Adrenal gland (tissue), 12 donors: Measurements from ENCODE around the gene FUT8. TPM values are rescaled to one million over a fixed set of nuclear protein-coding genes. Genes with fewer than 3 reads are reported as not detected.

Experiments used
- DNase-seq, 7 donors: peaks; one replicate each; pipeline ENCODE4 v3.0.0-alpha.2; 2019 to 2020
- H3K27ac ChIP-seq, 5 donors: fragments of 200-600 bp; sonication (generic) in 4 of 5; 1 replicate in 3 of 5; 2 replicates in 2 of 5; pipeline versions ENCODE4 v1.5.1 to v1.8.0; 2016 to 2020; ENCODE audit warnings: mild to moderate bottlenecking in 1 of 5
- H3K27me3 ChIP-seq: fragments of 200-600 bp; 2 replicates; pipeline ENCODE4 v1.8.0; 2021
- H3K36me3 ChIP-seq, 2 donors: fragments of 200-600 bp; replicated peaks in 1 of 2; 1 replicate in 1 of 2; 2 replicates in 1 of 2; pipeline versions ENCODE4 v1.5.1 to v1.8.0; 2018 to 2022
- H3K4me1 ChIP-seq, 2 donors: fragments of 200-600 bp; replicated peaks in 1 of 2; 1 replicate in 1 of 2; 2 replicates in 1 of 2; pipeline versions ENCODE4 v1.5.1 to v1.8.0; 2018 to 2021
- H3K4me3 ChIP-seq, 4 donors: fragments of 200-600 bp; sonication (generic) in 3 of 4; one replicate each; pipeline ENCODE4 v1.5.1; 2016 to 2018
- H3K9me3 ChIP-seq, 3 donors: fragments of 200-600 bp; sonication (generic) in 1 of 3; replicated peaks in 1 of 3; 1 replicate in 2 of 3; 2 replicates in 1 of 3; pipeline versions ENCODE4 v1.5.1 to v1.8.0; 2016 to 2021
- POLR2A ChIP-seq, 2 donors: fragments of 450-650 bp; IDR thresholded peaks; one replicate each; pipeline ENCODE4 v1.6.1; 2017; ENCODE audit warnings: antibody characterized with exemption in 2 of 2, mild to moderate bottlenecking in 2 of 2, moderate library complexity in 1 of 2
- WGBS, 4 donors: extraction: QIAGEN DNeasy Blood & Tissue Kit in 2 of 4; methylation state at CpG; one replicate each; pipeline versions ENCODE4 v1.1.5 to v1.1.7; 2013 to 2017; 5-methylcytosine and 5-hydroxymethylcytosine counted together
- intact Hi-C, 2 donors: fragments of 100-400 bp; cut with DNase I; formaldehyde crosslinking; loops; one replicate each; pipeline versions ENCODE4 v1.14.1 to v1.15.0; 2022 to 2023
- polyA plus RNA-seq, 3 donors: library from polyadenylated mRNA; stranded (reverse); fragments of 200-250 nt in 2 of 3; fragments of 350-450 nt in 1 of 3; fragmentation: Illumina TruSeq in 1 of 3; extraction: RNeasy Lipid Tissue Mini Kit (QIAGEN cat#74804) in 1 of 3; gene quantifications; one replicate each; pipeline ENCODE4 v1.2.3, GENCODE V29; 2013 to 2014
- total RNA-seq, 9 donors: library from RNA; depleted of rRNA in 4 of 9; stranded (reverse); fragments of >200 nt in 4 of 9; fragments of 120-200 nt in 1 of 9; fragmentation: NEBNext Ultra II Directional in 1 of 9; extraction: Animal tissue kit (Norgen Biotek cat#: 25700) in 1 of 9; gene quantifications; one replicate each; pipeline versions ENCODE4 v1.1.0 to v1.2.4, GENCODE V29; 2013 to 2023
- TF ChIP-seq, protein P1 (sequence below), 6 experiments: fragments of 450-650 bp in 4 of 6; fragments of 200-600 bp in 2 of 6; sonication (generic) in 1 of 6; IDR thresholded peaks; 1 replicate in 5 of 6; 2 replicates in 1 of 6; pipeline versions ENCODE4 v1.5.1 to v1.8.0; 2016 to 2021; ENCODE audit warnings: antibody characterized with exemption in 6 of 6, mild to moderate bottlenecking in 2 of 6, moderate library complexity in 1 of 6
- donor health status: healthy with polysubstance abuse.
- donor health status: Bipolar disorder and iron deficiency.
- donor health status: DM: yes; HTN: yes; CAD: no.
- donor health status: DM: no; HTN: no; CAD: no.
- donor health status: DM: no; HTN: no; CAD: no.
- donor health status: DM: yes; HTN: yes; CAD: no.

Gene FUT8
- total and polyA plus RNA-seq, 12 donors, result 7.8 to 32.1 (median 21.1) TPM

DNA sequence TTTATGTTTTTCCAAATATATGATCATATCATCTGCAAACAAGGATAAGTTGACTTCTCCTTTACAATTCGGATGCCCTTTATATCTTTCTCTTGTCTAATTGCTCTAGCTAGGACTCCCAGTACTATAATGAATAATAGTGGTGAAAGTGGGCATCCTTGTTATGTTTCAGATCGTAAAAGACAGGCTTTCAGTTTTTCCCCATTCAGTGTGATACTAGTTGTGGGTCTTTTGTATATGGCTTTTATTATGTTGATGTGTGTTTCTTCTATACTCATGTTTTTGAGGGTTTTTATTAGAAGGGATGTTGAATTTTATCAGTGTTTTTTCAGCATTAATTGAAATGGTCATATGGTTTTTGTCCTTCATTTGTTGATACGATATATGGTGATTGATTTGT is 97.3 kb downstream of the FUT8 start:
- intact Hi-C loops, result no loop called here
- Histone ChIP-seq H3K4me1 (peaks cover 0 to 5% of the 10 kb centered on the region in 2 donors), H3K27me3 (no peaks in the 10 kb centered on the region), H3K36me3 (no peaks in the 10 kb centered on the region), H3K9me3 (no peaks in the 10 kb centered on the region), H3K4me3 (no peak overlapping the region), H3K27ac (no peak overlapping the region)
- TF ChIP-seq, protein P1, sequence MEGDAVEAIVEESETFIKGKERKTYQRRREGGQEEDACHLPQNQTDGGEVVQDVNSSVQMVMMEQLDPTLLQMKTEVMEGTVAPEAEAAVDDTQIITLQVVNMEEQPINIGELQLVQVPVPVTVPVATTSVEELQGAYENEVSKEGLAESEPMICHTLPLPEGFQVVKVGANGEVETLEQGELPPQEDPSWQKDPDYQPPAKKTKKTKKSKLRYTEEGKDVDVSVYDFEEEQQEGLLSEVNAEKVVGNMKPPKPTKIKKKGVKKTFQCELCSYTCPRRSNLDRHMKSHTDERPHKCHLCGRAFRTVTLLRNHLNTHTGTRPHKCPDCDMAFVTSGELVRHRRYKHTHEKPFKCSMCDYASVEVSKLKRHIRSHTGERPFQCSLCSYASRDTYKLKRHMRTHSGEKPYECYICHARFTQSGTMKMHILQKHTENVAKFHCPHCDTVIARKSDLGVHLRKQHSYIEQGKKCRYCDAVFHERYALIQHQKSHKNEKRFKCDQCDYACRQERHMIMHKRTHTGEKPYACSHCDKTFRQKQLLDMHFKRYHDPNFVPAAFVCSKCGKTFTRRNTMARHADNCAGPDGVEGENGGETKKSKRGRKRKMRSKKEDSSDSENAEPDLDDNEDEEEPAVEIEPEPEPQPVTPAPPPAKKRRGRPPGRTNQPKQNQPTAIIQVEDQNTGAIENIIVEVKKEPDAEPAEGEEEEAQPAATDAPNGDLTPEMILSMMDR (IDR thresholded peaks at IDR 0.05), result no peak
- no peak for TF ChIP-seq POLR2A (IDR thresholded peaks at IDR 0.05)
- 94 to 97% (median 94%) methylated on average over 3 of the region's 3 CpGs for WGBS, 4 donors
- DNase-seq, result no peak

DNA sequence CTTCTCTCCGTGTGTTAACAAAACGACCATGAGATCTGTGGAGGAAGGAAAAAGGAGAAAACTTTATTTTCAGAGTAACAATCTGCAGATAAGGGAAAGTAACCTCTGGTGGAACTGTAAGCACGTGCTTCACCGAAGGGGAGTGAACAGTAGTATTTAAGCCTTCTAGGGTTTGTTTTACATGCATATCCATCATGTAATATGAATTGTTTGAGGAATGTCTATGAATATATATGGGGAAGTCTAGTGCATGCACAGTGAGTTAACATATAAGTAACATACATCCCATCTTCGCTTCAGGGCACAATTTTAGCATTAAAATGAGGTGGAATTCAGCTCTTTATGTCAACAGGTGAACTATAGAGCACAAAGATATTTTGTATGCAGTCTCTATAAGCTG is 101.1 kb downstream of the FUT8 start:
- WGBS, 4 donors, result 92 to 97% (median 95%) methylated on average over 5 of the region's 5 CpGs
- peaks cover 0 to 4% of the 10 kb centered on the region in 2 donors for H3K4me1 ChIP-seq
- TF ChIP-seq POLR2A (IDR thresholded peaks at IDR 0.05), result no peak
- TF ChIP-seq, protein P1 (IDR thresholded peaks at IDR 0.05), result no peak

DNA sequence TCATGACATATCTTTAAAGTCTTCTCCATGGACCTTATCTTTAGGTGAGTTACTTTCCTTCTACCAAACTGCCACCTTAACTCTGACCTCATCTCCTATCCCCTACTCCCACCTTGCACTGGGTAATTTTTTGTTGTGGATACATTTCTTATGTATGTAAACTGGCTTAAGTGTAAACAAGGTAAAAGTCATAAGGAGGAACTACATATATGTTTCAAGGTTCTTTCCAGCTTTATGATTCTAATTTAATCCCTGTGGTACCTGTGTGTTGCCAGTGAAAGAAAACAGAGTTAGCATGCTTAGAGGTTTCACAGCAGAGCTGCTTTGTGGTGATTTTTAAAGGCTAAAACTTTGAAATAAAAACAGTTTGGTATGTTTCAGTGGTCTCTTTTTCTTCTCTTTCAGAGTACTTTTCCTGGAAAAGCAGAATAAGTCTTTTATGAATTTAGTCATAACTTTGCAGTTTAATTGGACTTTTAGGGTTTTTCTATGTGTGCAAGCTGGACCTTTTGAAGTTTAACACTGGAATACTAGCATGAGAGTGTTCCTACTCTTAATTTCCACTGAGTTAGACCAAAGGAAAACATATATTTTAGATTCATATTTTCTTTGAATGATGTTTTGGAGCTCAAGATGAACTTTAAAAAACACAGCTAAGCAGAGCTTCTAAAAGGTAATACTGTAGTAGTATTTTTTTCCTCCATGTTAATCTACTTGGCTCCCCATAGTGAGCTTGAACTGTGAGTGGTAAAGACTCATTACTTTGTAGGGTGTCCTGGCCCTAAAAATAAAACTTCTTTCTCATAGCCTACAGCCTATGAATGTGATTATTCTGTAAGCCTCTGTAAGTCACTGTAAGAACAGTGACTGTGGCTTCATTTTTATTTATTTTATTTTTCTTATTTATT is 105.4 kb downstream of the FUT8 start:
- TF ChIP-seq, protein P1 (IDR thresholded peaks at IDR 0.05), result no peak
- TF ChIP-seq POLR2A (IDR thresholded peaks at IDR 0.05), result no peak
- Histone ChIP-seq H3K27me3 (no peaks in the 10 kb centered on the region), H3K4me1 (peaks cover 0 to 4% of the 10 kb centered on the region in 2 donors), H3K27ac (no peak overlapping the region), H3K9me3 (no peaks in the 10 kb centered on the region), H3K36me3 (no peaks in the 10 kb centered on the region), H3K4me3 (no peak overlapping the region)
- DNase-seq, result no peak
- intact Hi-C loops, result no loop called here

More for the DNA sequence above, 101.1 kb downstream of the FUT8 start:
- H3K27me3 ChIP-seq, result no peaks in the 10 kb centered on the region
- H3K27ac ChIP-seq, result no peak overlapping the region
- no peaks in the 10 kb centered on the region for H3K9me3 ChIP-seq
- no peak for DNase-seq
- H3K36me3 ChIP-seq, result no peaks in the 10 kb centered on the region
- no peak overlapping the region for H3K4me3 ChIP-seq
- intact Hi-C loops, result no loop called here

DNA sequence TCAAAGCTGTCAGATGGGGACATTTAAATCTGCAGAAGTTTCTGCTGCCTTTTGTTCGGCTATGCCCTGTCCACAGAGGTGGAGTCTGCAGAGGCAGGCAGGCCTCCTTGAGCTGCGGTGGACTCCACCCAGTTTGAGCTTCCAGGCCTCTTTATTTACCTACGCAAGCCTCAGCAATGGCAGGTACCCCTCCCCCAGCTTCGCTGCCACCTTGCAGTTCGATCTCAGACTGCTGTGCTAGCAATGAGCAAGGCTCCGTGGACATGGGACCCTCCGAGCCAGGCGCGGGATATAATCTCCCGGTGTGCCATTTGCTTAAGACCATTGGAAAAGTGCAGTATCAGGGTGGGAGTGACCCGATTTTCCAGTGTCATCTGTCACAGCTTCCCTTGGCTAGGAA is 115.5 kb downstream of the FUT8 start:
- WGBS, 4 donors, result 98 to 100% (median 98%) methylated on average over 5 to 11 of the region's 11 CpGs
- H3K27me3 ChIP-seq, result no peaks in the 10 kb centered on the region
- intact Hi-C loops, result no loop called here
- no peak overlapping the region for H3K4me3 ChIP-seq
- TF ChIP-seq POLR2A (IDR thresholded peaks at IDR 0.05), result no peak
- TF ChIP-seq, protein P1 (IDR thresholded peaks at IDR 0.05), result no peak
- H3K9me3 ChIP-seq, result no peaks in the 10 kb centered on the region
- no peaks in the 10 kb centered on the region for H3K4me1 ChIP-seq
- H3K27ac ChIP-seq, result no peak overlapping the region
- DNase-seq, result no peak
- H3K36me3 ChIP-seq, result no peaks in the 10 kb centered on the region
